HL-60 (cell line): Measurements from ENCODE around the gene GRIP2.

Source experiments
- CTCF ChIP-seq: IDR thresholded peaks from one replicate; pipeline ENCODE4 v1.5.1; 2011; ENCODE audit warnings: low read length, control low read depth, inconsistent platforms; ENCODE audit not compliant: insufficient read depth
- GABPA ChIP-seq: IDR thresholded peaks from 2 replicates; pipeline ENCODE4 v1.6.1; 2012; ENCODE audit warnings: low read depth
- POLR2AphosphoS5 ChIP-seq: IDR thresholded peaks from 2 replicates; pipeline ENCODE4 v1.6.1; 2012; ENCODE audit warnings: low read depth
- REST ChIP-seq: IDR thresholded peaks from 2 replicates; pipeline ENCODE4 v1.6.1; 2012; ENCODE audit warnings: low read depth; ENCODE audit not compliant: insufficient replicate concordance
- SPI1 ChIP-seq: IDR thresholded peaks from 2 replicates; pipeline ENCODE4 v1.6.1; 2012; ENCODE audit warnings: low read depth, mild to moderate bottlenecking, borderline replicate concordance

GRCh38 chr3:14535616-14536015 is 4.5 kb downstream of the GRIP2 start:
- TF ChIP-seq CTCF (no peak), SPI1 (no peak), GABPA (no peak), POLR2AphosphoS5 (no peak), REST (no peak)
